Subcutaneous abdominal adipose tissue (tissue), 5 donors: ENCODE measurements around the gene TMEM92.
"Not testable (repeated sequence)": the region's sequence is repeated elsewhere in the genome, so short reads cannot be mapped to it uniquely, and the experiment has no call there.

Experiments
- H3K27ac ChIP-seq: one replicate; pipeline ENCODE4 v1.7.0; 2013; ENCODE audit warnings: low read depth, mild to moderate bottlenecking, inconsistent platforms, low read length, moderate library complexity
- H3K27me3 ChIP-seq, 5 donors: one replicate each; pipeline ENCODE4 v1.7.0; 2013; ENCODE audit warnings: low read length in 5 of 5, inconsistent platforms in 1 of 5; ENCODE audit not compliant: control insufficient read depth in 5 of 5, insufficient read depth in 4 of 5
- H3K36me3 ChIP-seq, 5 donors: one replicate each; pipeline ENCODE4 v1.7.0; 2013; ENCODE audit warnings: low read length in 5 of 5; ENCODE audit not compliant: control insufficient read depth in 5 of 5, insufficient read depth in 5 of 5
- H3K4me1 ChIP-seq, 5 donors: one replicate each; pipeline ENCODE4 v1.7.0; 2013; ENCODE audit warnings: low read length in 5 of 5, mild to moderate bottlenecking in 3 of 5, moderate library complexity in 1 of 5; ENCODE audit not compliant: control insufficient read depth in 5 of 5, insufficient read depth in 5 of 5
- H3K4me3 ChIP-seq, 5 donors: one replicate each; pipeline ENCODE4 v1.7.0; 2013; ENCODE audit warnings: low read length in 5 of 5, low read depth in 1 of 5
- H3K9ac ChIP-seq, 5 donors: one replicate each; pipeline ENCODE4 v1.7.0; 2013; ENCODE audit warnings: low read length in 5 of 5, mild to moderate bottlenecking in 4 of 5, moderate library complexity in 3 of 5
- H3K9me3 ChIP-seq, 5 donors: one replicate each; pipeline ENCODE4 v1.7.0; 2013; ENCODE audit warnings: low read length in 5 of 5; ENCODE audit not compliant: control insufficient read depth in 5 of 5
- donor health status: healthy.
- donor health status: healthy.
- donor health status: healthy.
- donor health status: healthy.
- donor health status: healthy.

The TMEM92 gene

GRCh38 chr17:50298018-50298417 lies 23.8 kb downstream of the TMEM92 start:
- no peak overlapping the region for H3K9ac ChIP-seq
- H3K27me3 ChIP-seq, result no peaks in the 10 kb centered on the region
- H3K4me3 ChIP-seq, result no peak overlapping the region
- H3K9me3 ChIP-seq, result no peaks in the 10 kb centered on the region
- no peak overlapping the region for H3K27ac ChIP-seq
- no peaks in the 10 kb centered on the region for H3K4me1 ChIP-seq
- H3K36me3 ChIP-seq, result no peaks in the 10 kb centered on the region

GRCh38 chr17:50299776-50300175 lies 25.5 kb downstream of the TMEM92 start:
- Histone ChIP-seq H3K9ac (no peak overlapping the region), H3K4me1 (peaks cover 2 to 3% (median 2%) of the 10 kb centered on the region in 5 donors), H3K4me3 (no peak overlapping the region), H3K27me3 (no peaks in the 10 kb centered on the region), H3K9me3 (no peaks in the 10 kb centered on the region), H3K27ac (no peak overlapping the region), H3K36me3 (no peaks in the 10 kb centered on the region)

- not testable (repeated sequence) for H3K27me3 ChIP-seq, H3K36me3 ChIP-seq, H3K4me3 ChIP-seq, H3K9ac ChIP-seq, H3K27ac ChIP-seq, H3K4me1 ChIP-seq, H3K9me3 ChIP-seq
Observed at GRCh38 chr17:50300824-50301223, 26.6 kb downstream of the TMEM92 start.

GRCh38 chr17:50301891-50302584 lies 27.8 kb downstream of the TMEM92 start:
- Histone ChIP-seq H3K9me3 (no peaks in the 10 kb centered on the region), H3K27me3 (no peaks in the 10 kb centered on the region), H3K27ac (no peak overlapping the region), H3K36me3 (no peaks in the 10 kb centered on the region), H3K9ac (no peak overlapping the region), H3K4me3 (no peak overlapping the region), H3K4me1 (peaks cover 2 to 9% (median 8%) of the 10 kb centered on the region in 5 donors)

GRCh38 chr17:50303051-50303450 lies 28.8 kb downstream of the TMEM92 start:
- H3K4me3 ChIP-seq, result no peak overlapping the region
- no peaks in the 10 kb centered on the region for H3K27me3 ChIP-seq
- no peak overlapping the region for H3K27ac ChIP-seq
- H3K9me3 ChIP-seq, result no peaks in the 10 kb centered on the region
- peaks cover 2 to 9% (median 8%) of the 10 kb centered on the region in 5 donors for H3K4me1 ChIP-seq
- H3K9ac ChIP-seq, result no peak overlapping the region
- H3K36me3 ChIP-seq, result no peaks in the 10 kb centered on the region

- no peaks in the 10 kb centered on the region for H3K36me3 ChIP-seq
- H3K27ac ChIP-seq, result no peak overlapping the region
- no peaks in the 10 kb centered on the region for H3K27me3 ChIP-seq
- peaks cover 2 to 9% (median 8%) of the 10 kb centered on the region in 5 donors for H3K4me1 ChIP-seq
- no peak overlapping the region for H3K4me3 ChIP-seq
- no peak overlapping the region for H3K9ac ChIP-seq
- no peaks in the 10 kb centered on the region for H3K9me3 ChIP-seq
Observed at GRCh38 chr17:50303596-50303995, 29.3 kb downstream of the TMEM92 start.

- H3K9me3 ChIP-seq, result no peaks in the 10 kb centered on the region
- H3K9ac ChIP-seq, result no peak overlapping the region
- no peaks in the 10 kb centered on the region for H3K36me3 ChIP-seq
- H3K4me3 ChIP-seq, result no peak overlapping the region
- H3K4me1 ChIP-seq, result peaks cover 2 to 9% (median 8%) of the 10 kb centered on the region in 5 donors
- no peak overlapping the region for H3K27ac ChIP-seq
- H3K27me3 ChIP-seq, result no peaks in the 10 kb centered on the region
Observed at GRCh38 chr17:50304781-50305404, 30.6 kb downstream of the TMEM92 start.

- Histone ChIP-seq H3K27me3 (peaks cover 0 to 16% (median 5%) of the 10 kb centered on the region in 5 donors), H3K27ac (no peak overlapping the region), H3K36me3 (no peaks in the 10 kb centered on the region), H3K4me3 (no peak overlapping the region), H3K4me1 (peaks cover 2 to 9% (median 8%) of the 10 kb centered on the region in 5 donors), H3K9me3 (no peaks in the 10 kb centered on the region), H3K9ac (no peak overlapping the region)
Observed at GRCh38 chr17:50307654-50308053, 33.4 kb downstream of the TMEM92 start.

- Histone ChIP-seq H3K27me3 (peaks cover 0 to 16% (median 5%) of the 10 kb centered on the region in 5 donors), H3K36me3 (no peaks in the 10 kb centered on the region), H3K9ac (no peak overlapping the region), H3K4me1 (peaks cover 2 to 9% (median 8%) of the 10 kb centered on the region in 5 donors), H3K4me3 (no peak overlapping the region), H3K27ac (no peak overlapping the region), H3K9me3 (no peaks in the 10 kb centered on the region)
Observed at GRCh38 chr17:50308666-50309065, 34.4 kb downstream of the TMEM92 start.

GRCh38 chr17:50310455-50311111 lies 36.3 kb downstream of the TMEM92 start:
- Histone ChIP-seq H3K27ac (no peak overlapping the region), H3K4me3 (no peak overlapping the region), H3K4me1 (no peaks in the 10 kb centered on the region), H3K36me3 (no peaks in the 10 kb centered on the region), H3K9ac (no peak overlapping the region), H3K27me3 (peaks cover 0 to 18% (median 5%) of the 10 kb centered on the region in 5 donors), H3K9me3 (no peaks in the 10 kb centered on the region)
